ENCODE results near the gene PICK1.

PICK1 gene

DNA sequence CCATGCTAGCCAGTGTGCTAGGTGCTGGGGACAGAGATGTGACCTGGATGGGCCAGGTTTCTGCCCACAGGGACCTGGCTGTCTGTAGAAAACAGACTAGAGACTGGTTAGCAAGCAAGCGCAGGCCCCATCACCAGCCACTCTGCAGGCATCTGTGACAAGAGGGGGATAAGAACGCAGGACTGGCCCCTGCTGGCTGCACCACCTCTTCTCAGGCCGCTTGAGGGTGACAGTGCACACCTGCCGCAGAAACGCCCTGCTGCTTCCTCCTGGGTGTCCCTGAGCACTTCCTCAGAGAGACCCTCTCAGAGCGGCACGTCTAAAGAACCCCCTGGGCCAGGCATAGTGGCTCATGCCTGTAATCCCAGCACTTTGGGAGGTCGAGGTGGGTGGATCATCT, 5.9 kb upstream of the PICK1 start:
- no peak for DNase-seq

DNA sequence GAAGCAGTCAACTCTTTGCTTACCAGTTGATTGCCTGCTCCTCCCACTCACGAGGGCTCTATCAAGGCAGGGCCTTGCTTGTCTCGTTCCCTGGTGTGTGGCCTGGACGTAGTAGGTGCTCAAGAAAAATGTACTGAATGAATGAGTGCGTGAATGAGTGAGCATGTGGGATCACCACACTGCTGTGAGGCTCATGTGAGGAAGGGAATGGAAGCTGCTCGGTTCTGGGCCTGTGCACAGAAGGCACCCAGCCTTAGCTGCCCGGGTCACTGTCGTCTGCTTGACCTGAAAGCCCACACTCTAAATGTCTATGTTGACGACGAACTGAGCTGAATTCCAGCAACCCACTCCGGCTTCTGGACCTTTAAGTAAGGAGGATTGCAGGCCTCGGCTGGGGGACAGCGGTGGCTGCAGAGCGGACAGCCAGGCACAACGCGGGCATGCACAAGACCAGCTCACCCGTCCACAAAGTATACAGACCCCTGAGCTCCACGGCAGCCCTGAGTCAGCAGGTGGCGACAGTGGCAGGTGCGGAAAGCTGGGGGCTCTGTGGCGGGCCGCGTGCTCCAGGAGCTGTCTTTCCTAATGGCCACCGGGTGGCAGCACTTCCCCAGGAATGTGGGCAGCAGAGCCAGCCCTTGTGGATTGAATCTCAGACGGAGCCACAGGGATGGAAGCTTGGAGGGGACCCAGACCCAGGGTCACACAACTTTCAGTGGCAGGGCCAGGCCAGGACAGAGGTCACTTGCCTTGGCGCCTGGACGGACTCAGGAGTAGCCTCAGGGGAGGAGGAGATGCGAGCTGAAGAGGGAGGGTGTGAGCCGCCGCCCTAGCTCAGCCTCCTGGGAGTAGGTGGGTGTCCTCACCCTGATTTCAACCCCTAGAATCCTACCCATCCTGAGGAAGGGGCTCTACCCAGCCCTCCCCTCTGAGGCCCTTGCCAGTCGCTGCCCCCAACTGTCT, 5.0 kb upstream of the PICK1 start:
- no peak for DNase-seq

DNA sequence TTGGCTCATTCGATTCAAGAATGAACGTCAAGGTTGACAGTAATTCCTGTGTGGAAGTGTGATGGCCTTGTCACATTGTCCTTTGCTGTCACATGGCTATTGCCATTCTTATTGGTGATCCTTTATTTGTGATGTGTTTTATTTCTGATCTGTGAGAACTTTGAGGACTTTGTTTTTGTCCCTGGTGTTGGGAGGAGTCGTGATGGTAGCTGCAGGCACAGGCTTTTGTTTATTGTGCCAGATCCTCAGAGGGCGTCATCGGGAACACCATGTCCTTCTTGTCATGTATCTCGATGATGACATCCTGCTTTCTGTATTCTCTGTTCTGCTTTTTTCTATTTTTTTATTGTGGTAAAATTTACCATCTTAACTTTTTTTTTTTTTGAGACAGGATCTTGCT, 5.6 kb downstream of the PICK1 start:
- no peak for DNase-seq

DNA sequence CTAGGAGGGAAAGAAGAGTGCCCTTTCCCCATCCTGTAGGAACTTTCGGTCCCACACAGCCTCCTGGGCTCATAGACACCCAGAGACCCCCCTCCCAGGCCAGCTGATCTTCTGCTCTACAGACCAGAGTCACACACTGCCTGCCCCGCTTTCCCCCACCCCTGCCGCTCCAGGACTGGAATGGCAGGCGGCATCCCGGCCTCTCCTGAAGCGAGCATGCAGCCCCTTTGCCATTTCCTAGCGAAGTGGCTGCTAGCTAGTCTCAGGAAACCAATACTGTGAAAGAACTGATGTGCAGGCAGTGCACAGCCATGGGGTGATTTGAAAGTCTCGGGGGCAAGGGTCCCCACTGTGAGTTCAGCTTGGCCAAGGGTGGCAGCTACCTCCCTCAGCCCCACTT, 8.3 kb downstream of the PICK1 start:
- DNase-seq, result no peak

DNA sequence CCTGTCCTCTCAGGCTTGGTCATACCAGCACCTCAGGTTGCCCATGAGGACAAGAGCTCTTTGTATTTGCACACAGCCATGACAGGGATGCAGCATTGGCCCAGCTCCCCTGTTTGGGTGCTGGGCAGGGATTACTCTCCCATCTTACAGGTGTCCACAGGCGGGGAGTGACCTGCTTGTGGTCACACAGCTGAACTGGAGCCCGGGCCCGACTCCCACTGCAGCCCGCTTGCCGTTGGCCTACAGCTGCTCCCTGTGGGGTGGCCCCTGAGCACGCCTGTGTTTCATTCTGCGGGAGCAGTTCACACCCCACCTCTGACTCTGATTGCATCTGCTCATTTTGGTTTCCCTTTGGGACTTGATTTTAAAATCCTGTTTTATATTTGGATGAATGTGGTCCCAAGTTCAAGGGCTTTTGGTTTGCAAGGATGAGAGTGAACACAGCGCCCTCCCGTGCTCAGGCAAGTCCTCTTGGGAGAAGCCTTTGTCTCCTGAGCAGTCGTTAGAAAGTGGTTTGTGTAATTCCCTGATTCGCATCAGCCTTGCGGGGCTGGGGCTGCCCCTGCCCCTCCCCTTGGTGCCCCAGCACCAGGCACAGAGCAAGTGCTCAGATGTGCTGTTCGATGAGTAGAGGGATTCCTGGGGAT, 9.3 kb downstream of the PICK1 start:
- DNase-seq, result no peak

DNA sequence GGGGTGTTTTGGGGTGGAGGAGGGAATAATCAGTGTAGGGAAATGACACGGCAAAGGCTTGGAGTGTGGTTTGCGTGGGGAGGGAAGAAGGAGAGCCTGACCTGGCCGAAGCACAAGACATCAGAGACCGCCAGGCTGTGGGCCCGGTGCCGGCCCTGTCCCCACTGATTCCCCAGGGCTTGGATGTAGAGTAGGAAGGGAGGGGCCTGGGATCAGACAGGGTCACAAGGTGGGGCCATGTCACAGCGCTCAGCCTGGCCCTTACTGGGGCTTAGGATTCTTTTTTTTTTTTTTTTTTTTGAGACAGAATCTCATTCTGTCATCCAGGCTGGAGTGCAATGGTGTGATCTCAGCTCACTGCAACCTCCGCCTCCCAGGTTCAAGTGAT, 9.8 kb downstream of the PICK1 start:
- no peak for DNase-seq

DNA sequence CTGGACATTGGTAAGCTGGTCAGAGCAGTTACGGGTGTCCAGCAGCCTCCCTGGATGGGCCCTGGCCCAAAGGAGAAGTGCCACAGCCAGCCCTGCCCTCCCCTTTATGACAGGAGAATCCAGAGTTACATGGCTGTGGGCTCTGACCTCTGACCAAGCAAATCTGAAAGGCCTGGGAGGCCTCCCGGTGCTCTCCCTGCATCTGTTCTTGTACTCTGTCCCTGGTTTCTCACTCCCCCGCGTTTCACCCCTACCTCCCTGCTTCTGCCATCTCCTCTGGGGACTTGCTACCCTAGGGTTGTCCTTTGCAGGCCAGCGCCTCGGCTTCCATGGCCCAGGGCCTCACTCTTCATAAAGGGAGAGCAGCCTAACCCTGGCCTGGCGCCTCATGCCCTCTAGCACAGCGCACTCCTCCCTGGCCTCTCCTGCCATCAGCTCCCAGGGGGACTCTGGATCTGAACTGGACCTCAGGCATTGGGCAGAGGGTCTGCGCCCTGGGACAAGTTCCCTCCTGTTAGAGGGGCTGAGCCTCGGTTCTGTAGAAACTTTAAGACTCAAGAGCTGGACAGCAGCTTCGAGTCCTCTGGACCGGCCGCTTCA, 10.7 kb downstream of the PICK1 start:
- DNase-seq, result no peak

DNA sequence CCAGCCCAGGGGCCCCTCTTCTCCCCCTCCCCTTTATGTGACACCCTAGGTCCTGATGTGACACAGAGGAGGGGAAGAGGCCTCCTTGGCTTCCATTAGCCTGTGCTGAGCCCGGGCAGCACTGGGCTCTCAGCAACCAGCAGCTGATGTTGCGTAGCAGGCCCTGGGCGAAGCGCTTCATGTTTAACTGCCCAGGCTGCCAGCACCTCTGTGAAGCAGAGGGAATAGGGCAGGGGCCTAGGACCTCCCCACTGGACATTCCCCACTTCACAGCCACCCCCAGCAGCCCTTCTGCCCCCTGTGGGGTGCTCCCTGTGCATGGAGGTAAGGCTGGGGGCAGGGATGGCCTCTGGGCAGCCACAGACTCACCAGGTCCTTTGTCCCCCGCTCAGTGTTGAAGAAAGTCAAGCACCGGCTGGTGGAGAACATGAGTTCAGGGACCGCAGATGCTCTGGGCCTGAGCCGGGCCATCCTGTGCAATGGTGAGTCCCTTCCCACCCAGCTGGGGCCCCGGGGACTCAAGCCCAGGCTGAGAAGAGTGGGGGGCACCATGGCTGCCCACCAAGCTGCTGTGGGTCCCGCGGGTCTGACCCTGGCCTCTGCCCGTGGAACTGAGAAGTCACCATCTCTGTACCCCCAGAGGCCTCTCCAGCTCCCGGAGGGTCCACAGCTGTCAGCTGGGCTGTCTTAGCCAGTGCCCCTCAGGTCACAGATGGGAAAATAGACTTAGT, 11.6 kb downstream of the PICK1 start:
- no peak for DNase-seq

DNA sequence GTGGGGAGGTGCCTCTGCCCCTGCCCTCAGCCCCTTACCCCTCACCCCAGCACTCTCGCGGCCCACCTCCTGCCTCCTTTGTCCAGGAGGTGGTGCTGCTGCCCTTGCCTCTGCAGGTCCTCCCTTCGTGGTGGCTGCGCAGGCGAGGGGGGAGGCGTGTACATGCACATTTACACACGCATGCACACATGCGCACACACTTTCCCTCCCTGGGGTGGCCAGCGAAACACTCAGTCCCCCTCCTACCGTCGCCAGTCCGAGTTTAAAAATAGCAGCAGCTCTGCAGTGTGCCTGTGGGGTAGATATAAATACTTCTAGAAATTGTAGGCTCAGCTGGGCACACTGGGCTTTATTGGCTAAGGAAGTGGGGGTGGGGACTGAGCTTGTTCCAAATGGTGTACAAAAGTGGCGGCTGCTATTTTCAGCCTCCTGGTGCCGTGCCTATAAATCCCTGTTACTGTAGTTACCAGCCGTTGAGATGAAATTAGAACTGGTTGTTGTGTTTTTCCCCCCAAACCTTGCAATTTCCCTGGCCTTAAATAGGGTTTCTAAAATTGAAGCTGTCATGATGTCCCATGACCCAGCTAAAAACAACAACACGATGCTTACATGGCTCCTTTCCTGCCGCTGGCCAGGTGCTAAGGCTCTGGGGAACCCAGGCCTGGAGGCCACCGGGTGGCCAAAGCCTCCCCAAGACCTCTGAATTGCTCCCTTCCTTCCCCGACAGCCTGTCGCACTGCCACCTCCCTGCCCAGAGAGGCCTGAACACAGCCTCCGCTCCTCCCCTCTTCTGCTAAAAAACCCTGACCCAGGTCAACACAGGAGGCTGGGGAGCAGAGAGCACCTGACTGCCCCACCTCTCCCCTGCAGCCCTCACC, 12.4 kb downstream of the PICK1 start:
- DNase-seq, result no peak

DNA sequence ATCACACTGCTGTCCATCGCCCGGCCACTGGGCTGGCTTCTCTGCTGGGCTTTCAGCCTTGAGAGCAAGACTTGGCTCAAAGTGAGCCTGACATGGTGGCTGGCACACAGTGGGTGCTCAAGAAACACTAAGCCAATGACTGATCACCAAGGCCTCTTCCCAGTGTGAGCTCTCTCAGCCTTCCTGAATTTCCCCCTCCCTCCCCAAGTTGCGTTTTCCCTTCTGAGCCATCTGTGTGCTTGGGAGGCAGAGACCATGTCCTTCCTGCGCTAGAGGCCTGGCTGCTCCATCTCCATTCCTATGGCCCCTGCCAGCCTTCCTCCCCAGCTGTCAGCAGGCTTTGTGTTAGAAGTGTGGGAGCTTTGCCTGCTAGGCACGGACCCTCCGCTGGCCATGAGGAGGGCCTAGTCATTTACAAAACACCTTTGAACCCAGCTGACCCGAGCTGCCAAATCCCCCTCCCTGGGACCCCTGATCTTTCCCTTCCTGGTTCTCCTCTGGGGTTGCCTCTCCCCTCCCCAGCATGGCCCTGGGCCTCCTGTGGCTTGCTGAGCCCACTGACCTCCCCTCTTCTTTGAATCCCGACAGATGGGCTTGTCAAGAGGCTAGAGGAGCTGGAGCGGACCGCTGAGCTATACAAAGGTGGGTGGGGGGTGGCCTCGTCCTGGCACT, 13.2 kb downstream of the PICK1 start:
- DNase-seq, result no peak

DNA sequence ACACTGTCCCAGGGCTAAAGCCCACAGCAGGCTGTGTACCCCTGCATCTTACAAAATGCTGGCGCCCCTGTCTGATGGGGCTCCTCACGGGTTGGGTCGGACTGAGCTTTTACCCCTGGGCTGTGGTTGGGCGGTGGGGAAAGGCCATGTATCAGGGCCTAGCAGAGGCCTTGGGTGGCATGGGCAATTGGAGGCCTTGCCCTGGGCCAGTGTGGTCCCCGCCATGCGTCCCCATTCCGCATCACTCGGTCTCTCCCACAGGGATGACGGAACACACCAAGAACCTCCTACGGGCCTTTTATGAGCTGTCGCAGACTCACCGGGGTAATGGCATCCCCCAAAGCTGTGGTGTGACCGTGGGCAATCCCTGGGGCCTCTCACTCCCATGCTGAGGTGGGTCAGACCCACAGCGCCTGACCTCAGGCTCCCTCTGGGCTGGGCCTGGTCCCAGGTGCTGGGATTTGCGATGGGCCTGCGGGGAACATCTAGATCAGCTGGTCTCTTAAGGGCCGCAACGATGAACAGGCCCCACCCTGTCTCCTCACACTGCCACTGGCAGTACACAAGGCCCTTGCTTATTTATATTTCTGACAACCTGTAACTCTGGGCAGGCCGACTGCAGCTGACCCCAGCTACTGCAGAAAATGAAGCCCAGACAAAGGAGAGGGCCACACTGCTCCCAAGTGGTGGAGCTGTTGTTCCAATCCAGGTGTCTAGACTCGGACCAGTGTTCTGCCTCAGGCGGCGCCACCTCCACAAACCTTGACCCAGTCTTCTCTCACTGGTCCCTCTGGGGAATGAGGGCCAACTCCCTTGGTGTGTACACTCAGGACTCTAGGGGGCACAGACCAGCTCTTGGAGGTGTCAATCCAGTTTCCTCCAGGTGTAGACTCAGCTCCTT, 14.5 kb downstream of the PICK1 start:
- DNase-seq, result no peak

DNA sequence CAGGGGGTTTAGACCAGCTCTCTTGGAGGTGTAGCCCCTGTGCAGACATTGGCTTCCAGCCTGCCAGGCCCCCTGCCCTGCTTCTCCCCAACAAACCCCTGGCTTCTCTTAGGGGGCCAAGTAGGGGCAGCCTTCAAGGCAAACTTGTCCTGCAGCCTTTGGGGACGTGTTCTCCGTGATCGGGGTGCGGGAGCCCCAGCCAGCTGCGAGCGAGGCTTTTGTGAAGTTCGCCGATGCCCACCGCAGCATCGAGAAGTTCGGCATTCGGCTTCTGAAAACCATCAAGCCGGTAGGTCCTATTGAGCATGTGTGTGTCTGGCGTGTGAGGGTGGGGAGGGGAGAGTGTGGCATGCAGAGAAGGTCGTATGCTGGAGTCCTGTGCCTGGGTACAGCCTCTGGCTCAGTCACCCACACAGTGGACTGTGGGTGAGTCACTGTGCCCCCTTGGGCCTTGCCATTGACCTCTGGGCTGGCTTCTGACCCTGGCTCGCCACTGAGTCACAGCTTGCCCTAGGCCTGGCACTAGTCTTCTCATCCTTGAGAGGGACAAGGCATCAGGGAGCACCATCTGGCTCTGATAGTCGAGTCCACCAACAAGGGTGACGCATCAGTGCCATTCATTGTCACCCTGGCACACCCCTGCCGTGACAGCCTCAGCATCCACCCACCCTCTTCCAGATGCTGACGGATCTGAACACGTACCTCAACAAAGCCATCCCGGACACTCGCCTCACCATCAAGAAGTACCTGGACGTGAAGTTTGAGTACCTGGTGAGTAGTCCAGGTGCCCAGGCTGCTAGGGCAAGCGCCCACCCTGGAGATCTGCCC, 15.3 kb downstream of the PICK1 start:
- DNase-seq, result no peak

DNA sequence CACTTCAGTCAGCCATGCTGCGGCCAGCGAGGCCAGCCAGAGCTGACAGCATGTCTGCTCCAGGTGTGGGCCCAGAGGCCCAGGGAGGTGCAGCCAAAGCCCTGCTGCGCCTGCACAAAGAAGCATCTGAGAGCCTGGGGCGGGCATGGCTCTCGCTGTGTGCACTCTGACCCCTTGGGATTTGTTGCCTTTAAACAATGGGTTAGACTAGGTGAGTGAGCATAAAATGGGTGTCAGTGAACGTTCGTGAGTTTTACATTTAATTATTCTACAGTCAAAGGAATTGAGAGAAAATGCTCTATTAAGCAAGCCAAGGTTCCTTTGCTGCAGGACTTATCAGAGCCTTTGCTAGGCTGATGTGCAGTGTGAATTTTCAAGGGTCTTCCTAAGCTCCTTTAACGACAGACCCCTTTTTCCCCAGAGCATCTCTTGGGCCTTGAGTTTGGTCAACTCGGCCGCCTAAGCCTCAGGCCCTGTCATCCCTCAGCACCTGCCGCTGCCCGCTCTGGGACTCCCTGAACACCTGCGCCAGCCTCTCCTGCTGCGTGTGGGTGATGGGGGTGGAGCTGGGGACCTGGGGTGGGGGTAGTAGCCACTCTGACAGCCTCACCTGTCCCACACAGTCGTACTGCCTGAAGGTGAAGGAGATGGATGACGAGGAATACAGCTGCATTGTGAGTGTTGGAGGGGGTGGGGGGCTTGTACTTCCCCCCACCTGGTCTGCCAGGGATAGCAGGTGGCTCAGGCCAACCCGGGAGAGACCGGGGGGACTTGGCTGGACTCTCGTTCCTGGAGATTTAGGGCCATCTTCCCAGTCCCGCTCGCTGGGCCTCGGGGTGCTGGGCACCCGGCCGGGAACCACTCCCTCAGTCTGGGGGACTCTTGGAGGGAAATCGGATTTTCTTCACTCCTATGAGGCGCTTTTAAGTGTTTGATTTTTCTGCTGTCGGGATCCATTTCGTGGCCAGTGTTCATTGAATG, 16.2 kb downstream of the PICK1 start:
- DNase-seq, result no peak

DNA sequence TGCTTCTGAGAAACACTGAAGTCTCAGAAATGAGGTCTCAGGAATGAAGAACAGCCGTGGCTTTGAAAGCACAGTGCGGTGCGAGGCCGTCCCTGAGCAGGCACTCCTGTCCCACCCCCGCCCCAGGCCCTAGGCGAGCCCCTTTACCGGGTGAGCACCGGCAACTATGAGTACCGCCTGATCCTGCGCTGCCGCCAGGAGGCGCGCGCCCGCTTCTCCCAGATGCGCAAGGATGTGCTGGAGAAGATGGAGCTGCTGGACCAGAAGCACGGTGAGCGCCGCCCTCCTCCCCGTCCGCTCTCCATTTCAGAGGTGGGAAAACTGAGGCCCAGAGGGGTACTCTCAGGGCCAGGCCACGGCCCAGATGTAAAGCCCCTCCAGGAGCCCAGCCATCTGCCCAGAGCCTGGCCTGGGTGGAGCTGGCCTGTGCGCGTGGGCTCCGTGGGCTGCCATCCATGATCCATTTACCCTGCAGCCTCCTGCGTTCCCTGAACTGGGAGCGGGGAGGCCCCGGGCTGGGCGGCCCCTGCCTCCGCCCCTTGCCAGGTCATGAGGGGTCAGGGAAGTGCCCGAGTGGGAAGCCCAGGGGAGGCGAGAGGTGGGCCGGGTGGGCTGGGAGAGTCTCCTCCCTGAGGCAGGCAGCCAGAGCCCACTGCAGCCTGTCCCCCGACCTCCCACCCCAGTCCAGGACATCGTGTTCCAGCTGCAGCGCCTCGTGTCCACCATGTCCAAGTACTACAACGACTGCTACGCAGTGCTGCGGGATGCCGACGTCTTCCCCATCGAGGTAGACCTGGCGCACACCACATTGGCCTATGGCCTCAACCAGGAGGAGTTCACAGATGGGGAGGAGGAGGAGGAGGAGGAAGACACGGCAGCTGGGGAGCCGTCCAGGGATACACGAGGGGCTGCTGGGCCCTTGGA, 17.2 kb downstream of the PICK1 start:
- no peak for DNase-seq

DNA sequence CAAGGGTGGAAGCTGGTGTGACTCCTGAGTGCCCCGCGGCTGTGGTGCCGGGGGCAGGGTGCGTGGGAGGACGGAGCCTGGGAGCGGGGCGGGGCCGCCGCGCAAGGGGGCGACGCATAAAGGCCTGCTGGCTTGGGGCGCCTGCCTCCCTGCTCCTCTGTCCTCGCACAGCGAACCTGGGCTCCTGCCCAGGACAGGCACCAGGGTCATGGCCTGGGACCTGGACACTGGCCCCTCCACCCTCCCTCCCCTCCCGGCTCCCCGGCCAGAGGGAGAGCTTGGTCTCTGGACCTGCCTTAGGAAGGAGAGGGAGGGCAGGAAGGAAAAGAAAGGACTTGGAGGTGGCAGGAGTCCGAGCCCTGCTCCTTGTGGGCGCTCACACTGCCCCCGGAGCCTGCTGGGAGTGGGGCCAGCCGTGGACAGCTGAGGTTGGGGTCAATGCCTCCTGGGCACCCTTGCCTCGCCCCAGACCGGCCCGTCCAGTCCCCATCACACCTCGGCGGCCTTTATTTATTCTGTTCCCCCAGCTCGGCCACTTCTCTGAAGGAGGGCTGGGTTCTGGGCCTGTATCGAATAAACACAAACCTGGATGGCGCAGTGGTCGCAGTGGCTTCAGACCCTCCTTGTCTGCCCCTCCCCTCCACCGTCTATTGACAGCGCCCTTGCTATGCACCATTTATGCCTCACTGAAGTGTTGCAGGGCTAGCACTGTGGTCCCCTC, 18.1 kb downstream of the PICK1 start:
- no peak for DNase-seq

DNA sequence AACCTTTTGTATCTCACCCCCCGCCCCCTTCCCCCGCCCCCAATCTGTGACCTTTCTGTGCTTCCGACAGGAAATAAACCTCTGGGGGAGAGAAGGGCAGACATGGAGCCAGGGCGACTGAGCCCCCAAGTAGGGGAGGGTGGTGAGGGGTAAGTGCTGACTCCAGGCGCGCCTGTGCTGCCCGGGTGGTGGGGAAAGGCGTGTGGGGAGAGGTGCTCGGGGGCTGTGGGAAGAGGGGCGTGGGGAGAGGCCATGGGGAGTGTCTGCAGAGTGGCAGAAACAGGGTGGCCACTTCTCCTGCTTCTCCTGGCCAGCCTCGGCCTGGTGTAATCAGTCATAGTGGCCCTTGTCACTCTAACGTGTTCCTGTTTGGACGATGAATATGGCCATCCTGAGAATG, 18.8 kb downstream of the PICK1 start:
- no peak for DNase-seq

DNA sequence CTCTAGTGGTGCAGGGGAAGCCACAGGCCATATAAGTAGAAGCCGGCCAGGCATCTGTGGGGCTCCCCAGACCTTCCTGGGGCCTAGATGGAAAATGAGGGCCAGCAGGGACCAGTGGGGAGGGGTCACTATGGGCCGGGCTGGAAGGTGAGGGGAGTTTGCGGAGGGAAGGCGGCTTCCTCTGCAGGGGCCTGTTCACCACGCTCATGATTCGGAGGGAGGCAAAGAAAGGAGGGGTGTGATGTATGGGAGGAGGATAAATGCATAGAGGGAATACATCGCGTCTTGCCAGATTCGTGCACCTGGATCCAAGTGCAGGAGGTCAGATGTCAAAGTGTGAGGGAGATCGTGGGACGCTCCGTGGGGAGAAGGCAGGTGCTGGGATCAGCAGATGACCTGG, 19.9 kb downstream of the PICK1 start:
- no peak for DNase-seq
